T-helper 2 cell treated with Interferon-gamma antibody and Interleukin-4, amounts not matched to agents 5 μg/mL and 100 μg/mL, for 36 hours (primary cell): ENCODE data around the gene F8.
"Not testable (repeated sequence)": the region's sequence is repeated elsewhere in the genome, so short reads cannot be mapped to it uniquely, and the experiment has no call there.

Experiments
- DNase-seq: peaks from one replicate; pipeline ENCODE4 v3.0.0; 2021; ENCODE audit warnings: low spot score
- H3K27ac Mint-ChIP-seq: one replicate; pipeline ENCODE4 v1.8.0; 2021; ENCODE audit warnings: mild to moderate bottlenecking, mixed read lengths
- H3K27me3 Mint-ChIP-seq: one replicate; pipeline ENCODE4 v1.8.0; 2021; ENCODE audit warnings: low read depth, mixed read lengths
- H3K36me3 Mint-ChIP-seq: one replicate; pipeline ENCODE4 v1.8.0; 2021; ENCODE audit warnings: low read depth, mixed read lengths
- H3K4me1 Mint-ChIP-seq: one replicate; pipeline ENCODE4 v1.8.0; 2021; ENCODE audit warnings: low read depth, mixed read lengths
- H3K4me3 Mint-ChIP-seq: one replicate; pipeline ENCODE4 v1.8.0; 2022; ENCODE audit warnings: mild to moderate bottlenecking, moderate library complexity, mixed read lengths
- H3K9me3 Mint-ChIP-seq: one replicate; pipeline ENCODE4 v1.8.0; 2021; ENCODE audit warnings: mixed read lengths

F8 gene

DNA sequence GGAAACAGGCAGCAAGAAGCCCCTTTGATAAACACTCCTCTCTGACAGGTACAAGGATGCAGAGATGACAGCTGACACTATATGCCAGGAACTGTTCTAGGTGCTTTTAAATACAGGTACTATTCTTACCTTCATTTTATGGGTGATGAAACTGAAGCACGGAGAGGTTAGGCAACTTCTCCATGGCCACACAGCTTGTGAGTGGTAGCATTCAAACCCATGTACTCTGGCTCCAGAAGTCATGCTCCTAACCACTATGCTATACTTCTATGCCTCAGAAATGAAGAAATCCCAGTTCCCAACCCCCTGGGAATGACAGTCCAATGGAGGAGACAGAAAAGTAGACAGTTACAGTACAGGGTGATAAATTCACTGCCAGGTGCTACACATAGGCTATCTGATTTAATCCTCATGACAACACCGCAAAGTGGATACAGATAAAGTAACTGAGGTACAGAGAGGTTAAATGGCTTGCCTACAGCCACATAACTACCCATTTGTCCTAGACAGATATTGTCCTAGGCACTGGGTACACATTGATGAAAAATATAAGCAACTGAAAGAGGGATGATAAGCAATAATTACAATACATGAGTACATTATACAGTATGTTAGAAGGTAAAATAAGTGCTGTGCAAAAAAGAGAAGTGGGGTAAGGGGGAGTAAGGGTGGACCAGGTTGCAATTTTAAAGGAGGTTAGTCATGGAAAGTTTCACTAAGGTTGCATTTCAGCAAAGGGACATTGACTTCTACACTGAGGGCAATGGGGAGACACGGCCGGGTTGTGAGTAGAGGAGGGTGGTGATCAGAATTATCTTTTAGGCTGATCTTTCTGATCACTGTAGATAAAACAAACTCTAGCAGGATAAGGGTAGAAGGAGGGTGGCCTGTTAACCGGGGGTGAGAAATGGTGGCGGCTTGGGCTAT lies 1.6 kb upstream of the F8 start:
- DNase-seq, result no peak
- Mint-ChIP-seq H3K4me3 (peak overlapping the region; percentile 36), H3K27ac (peak overlapping the region; percentile 24)

GRCh38 chrX:155020591-155020990 lies 1.9 kb downstream of the F8 start:
- H3K27ac Mint-ChIP-seq, result no peak overlapping the region
- no peak for DNase-seq
- H3K36me3 Mint-ChIP-seq, result no peaks in the 10 kb centered on the region
- no peaks in the 10 kb centered on the region for H3K9me3 Mint-ChIP-seq
- H3K27me3 Mint-ChIP-seq, result peaks cover 25% of the 10 kb centered on the region
- no peak overlapping the region for H3K4me3 Mint-ChIP-seq
- H3K4me1 Mint-ChIP-seq, result peaks cover 4% of the 10 kb centered on the region

More for the DNA sequence above, 1.6 kb upstream of the F8 start:
- no peaks in the 10 kb centered on the region for H3K36me3 Mint-ChIP-seq
- peaks cover 23% of the 10 kb centered on the region for H3K27me3 Mint-ChIP-seq
- no peaks in the 10 kb centered on the region for H3K9me3 Mint-ChIP-seq
- peaks cover 15% of the 10 kb centered on the region for H3K4me1 Mint-ChIP-seq

DNA sequence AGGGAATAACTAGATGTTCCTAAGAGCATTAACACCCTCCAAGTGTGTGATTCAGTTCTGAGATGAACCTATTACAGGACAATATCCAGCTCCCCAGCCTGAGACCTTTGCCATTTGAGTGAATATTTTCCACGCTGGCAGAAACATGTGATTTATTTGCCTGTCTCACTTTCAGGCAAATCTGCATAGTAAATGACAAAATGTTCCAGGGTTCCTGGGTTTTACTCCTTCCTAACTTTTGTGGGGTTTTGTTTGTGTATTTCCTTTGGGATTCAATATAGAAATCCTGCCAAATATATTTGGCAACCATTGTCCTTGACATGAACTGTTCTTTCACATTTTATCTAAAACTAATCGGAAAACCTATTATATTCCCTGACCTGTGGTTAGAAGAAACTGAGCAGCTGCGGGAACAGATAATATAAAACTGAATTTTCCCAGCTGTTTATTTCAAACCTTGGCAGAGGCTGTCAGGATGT lies 12.5 kb downstream of the F8 start:
- Mint-ChIP-seq H3K27me3 (no peaks in the 10 kb centered on the region), H3K4me1 (no peaks in the 10 kb centered on the region), H3K4me3 (no peak overlapping the region), H3K27ac (no peak overlapping the region), H3K9me3 (no peaks in the 10 kb centered on the region), H3K36me3 (no peaks in the 10 kb centered on the region)
- DNase-seq, result no peak

DNA sequence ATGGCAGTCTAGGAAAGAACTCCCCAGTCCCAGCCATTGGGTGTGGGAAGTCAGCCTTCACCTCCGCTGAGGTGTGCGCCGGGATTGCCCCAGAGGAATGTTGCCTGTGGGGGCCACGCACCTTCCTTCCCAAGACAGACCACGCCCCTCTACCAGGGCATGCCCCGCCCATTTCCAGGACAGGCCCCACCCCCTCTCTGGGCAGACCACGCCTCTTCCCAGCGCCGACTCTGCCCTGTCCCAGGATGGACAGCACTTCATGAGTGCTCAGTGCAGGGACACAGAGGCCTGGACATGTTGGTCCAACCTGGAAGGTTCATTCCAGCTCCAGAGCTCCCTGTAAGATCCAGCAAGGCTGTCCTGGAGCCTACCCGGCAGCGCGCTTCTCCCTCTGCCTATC lies 13.9 kb downstream of the F8 start:
- H3K9me3 Mint-ChIP-seq, H3K4me1 Mint-ChIP-seq, DNase-seq, H3K4me3 Mint-ChIP-seq, H3K27ac Mint-ChIP-seq, H3K27me3 Mint-ChIP-seq, H3K36me3 Mint-ChIP-seq: not testable (repeated sequence)

DNA sequence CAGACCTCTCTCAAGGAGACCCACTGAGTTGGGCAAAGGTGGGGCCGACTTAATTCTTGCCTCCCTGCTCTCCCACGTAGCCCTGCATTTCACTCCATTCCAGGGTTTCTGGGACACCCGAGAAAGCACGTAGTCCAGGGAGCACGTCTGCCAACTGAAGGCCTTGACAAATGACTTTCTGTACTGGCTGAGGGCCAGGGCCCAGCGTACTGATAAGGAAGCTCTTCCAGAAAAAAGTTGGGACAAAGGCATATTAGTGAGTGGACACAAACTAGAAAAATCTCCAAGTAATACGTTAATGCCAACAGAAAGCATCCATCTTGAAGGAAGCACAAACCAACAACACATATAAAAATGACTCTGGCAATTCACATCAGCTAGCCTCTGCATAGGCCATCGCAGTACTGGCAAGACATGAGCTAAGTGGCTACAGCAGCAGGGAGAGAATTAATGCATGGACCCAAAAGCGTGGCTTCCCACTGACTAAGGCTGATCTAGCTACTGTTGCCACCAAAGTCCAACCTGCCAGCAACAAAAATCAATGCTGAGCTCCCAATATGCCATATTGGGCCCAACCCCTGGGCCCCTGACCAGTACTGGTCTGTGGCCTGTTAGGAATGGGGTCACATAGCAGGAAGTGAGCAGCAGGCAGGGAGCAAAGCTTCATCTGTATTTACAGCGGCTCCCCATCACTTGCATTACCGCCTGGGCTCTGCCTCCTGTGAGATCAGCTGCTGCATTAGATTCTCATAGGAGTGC lies 15.4 kb downstream of the F8 start:
- not testable (repeated sequence) for H3K9me3 Mint-ChIP-seq, H3K4me3 Mint-ChIP-seq, H3K27me3 Mint-ChIP-seq, DNase-seq, H3K36me3 Mint-ChIP-seq, H3K27ac Mint-ChIP-seq, H3K4me1 Mint-ChIP-seq

DNA sequence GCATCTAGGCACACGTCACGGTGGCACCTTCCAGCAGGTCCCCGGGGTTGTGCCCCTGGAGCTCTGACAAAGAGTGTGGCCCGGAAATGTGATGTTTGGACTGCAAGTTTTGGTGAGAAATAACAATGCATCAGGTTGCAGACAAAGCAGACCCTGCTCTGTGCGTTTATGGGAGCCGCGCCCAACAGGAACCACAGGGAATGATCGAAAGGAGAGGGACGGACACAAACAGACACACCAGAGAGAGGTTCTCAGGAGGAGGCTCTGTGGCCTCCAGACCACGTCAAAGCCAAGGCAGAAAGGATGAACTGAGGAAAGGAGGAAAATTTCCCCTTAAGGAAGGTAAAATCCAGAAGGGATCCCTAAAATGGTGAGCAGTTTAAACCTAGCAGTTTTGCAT lies 16.1 kb downstream of the F8 start:
- H3K27me3 Mint-ChIP-seq, H3K27ac Mint-ChIP-seq, DNase-seq, H3K4me1 Mint-ChIP-seq, H3K36me3 Mint-ChIP-seq, H3K4me3 Mint-ChIP-seq, H3K9me3 Mint-ChIP-seq: not testable (repeated sequence)

DNA sequence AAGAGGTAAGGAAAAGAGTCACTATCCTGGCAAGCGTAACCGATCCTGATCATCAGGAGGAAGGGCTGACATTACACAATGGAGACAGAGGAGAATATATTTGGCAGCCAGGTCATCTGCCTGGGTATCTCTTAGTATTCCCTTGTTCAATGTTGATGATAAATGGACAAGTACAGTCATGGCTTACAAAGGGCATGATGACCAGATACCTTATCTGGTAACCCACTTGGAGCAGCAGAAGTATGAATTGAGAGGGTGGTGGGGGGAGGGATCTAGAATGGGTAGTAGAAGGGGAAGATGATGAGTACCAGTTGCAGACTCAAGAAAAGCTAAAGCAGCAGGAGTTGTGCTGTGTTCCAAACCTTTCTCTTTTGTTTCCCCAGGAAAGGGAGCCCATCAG lies 17.3 kb downstream of the F8 start:
- no peak overlapping the region for H3K27ac Mint-ChIP-seq
- H3K9me3 Mint-ChIP-seq, result no peaks in the 10 kb centered on the region
- H3K4me3 Mint-ChIP-seq, result no peak overlapping the region
- H3K27me3 Mint-ChIP-seq, result no peaks in the 10 kb centered on the region
- DNase-seq, result no peak
- no peaks in the 10 kb centered on the region for H3K36me3 Mint-ChIP-seq
- no peaks in the 10 kb centered on the region for H3K4me1 Mint-ChIP-seq

GRCh38 chrX:155001873-155002272 lies 20.6 kb downstream of the F8 start:
- Mint-ChIP-seq H3K27ac (no peak overlapping the region), H3K36me3 (no peaks in the 10 kb centered on the region)
- DNase-seq, result no peak

GRCh38 chrX:155000841-155001240 lies 21.7 kb downstream of the F8 start:
- no peaks in the 10 kb centered on the region for H3K36me3 Mint-ChIP-seq
- no peaks in the 10 kb centered on the region for H3K9me3 Mint-ChIP-seq
- no peak for DNase-seq
- no peak overlapping the region for H3K27ac Mint-ChIP-seq
- H3K4me3 Mint-ChIP-seq, result no peak overlapping the region
- H3K4me1 Mint-ChIP-seq, result no peaks in the 10 kb centered on the region
- H3K27me3 Mint-ChIP-seq, result no peaks in the 10 kb centered on the region

More at GRCh38 chrX:155001873-155002272, 20.6 kb downstream of the F8 start:
- Mint-ChIP-seq H3K27me3 (no peaks in the 10 kb centered on the region), H3K4me3 (no peak overlapping the region), H3K4me1 (no peaks in the 10 kb centered on the region), H3K9me3 (no peaks in the 10 kb centered on the region)

- H3K4me3 Mint-ChIP-seq, result no peak overlapping the region
- no peak for DNase-seq
- no peaks in the 10 kb centered on the region for H3K9me3 Mint-ChIP-seq
- no peak overlapping the region for H3K27ac Mint-ChIP-seq
- H3K4me1 Mint-ChIP-seq, result no peaks in the 10 kb centered on the region
- H3K27me3 Mint-ChIP-seq, result no peaks in the 10 kb centered on the region
- H3K36me3 Mint-ChIP-seq, result no peaks in the 10 kb centered on the region
Measured at GRCh38 chrX:154998204-154998880, 24.2 kb downstream of the F8 start.

DNA sequence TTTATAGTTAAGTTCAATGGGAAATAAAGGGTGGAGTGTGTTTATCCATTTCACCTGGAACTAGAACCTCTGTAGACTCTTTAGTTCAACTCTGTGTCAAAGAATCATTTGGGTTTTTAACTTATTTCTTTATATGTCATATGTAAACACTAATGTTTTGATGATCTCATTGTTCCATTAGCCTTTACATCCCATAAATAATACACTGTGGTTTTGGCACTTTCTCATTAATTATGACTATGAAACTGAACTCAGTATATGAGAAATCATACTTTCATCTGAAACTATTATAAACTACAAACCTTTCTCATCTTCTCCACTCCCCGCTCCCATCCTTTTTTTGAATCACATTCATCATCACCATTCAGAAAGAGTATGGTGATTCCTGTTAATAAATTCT lies 31.0 kb downstream of the F8 start:
- Mint-ChIP-seq H3K9me3 (no peaks in the 10 kb centered on the region), H3K4me1 (no peaks in the 10 kb centered on the region), H3K27ac (no peak overlapping the region), H3K36me3 (no peaks in the 10 kb centered on the region), H3K4me3 (no peak overlapping the region), H3K27me3 (peaks cover 3% of the 10 kb centered on the region)
- no peak for DNase-seq

DNA sequence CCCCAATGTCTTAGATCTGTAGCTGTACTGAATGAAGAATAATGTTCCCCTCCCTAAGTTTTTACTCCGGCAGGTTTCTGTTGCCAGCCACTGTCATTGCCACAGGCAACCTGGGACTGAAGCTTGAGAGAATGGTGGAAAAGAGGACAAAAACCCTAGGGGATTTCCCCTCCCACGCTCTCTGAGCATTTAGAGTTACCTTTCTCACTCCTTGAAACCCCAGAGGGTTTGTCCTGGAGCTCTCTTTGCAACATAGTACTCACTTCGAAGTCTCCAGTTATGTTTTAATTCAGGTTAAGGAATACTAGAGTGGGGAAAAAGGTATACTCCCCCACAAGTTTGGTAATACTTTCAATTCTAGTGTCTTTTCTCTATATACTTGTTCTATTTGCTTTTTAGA lies 31.5 kb downstream of the F8 start:
- Mint-ChIP-seq H3K27me3 (peaks cover 3% of the 10 kb centered on the region), H3K27ac (no peak overlapping the region), H3K9me3 (no peaks in the 10 kb centered on the region), H3K4me1 (no peaks in the 10 kb centered on the region), H3K4me3 (no peak overlapping the region), H3K36me3 (no peaks in the 10 kb centered on the region)
- DNase-seq, result peak; percentile 4

DNA sequence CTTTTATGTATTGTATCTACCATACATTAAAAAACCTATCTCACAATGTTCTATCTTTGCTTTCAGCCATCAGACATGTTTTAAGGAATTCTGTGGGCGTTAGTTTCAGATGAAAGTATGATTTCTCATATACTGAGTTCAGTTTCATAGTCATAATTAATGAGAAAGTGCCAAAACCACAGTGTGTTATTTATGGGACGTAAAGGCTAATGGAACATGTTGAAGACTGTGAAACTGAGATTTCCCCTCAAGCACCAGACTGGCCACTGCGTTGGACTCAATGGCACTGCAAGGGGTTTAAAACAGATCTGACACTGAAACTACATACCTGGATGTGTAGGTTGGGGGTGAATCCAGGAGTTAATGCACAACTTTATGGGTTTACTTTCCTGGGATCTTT lies 32.0 kb downstream of the F8 start:
- Mint-ChIP-seq H3K4me3 (no peak overlapping the region), H3K9me3 (no peaks in the 10 kb centered on the region)

GRCh38 chrX:154988719-154989118 lies 33.8 kb downstream of the F8 start:
- Mint-ChIP-seq H3K4me1 (no peaks in the 10 kb centered on the region), H3K27ac (no peak overlapping the region), H3K9me3 (no peaks in the 10 kb centered on the region), H3K27me3 (peaks cover 3% of the 10 kb centered on the region), H3K36me3 (no peaks in the 10 kb centered on the region), H3K4me3 (no peak overlapping the region)
- no peak for DNase-seq

More for the DNA sequence above, 32.0 kb downstream of the F8 start:
- Mint-ChIP-seq H3K27me3 (peaks cover 3% of the 10 kb centered on the region), H3K4me1 (no peaks in the 10 kb centered on the region), H3K27ac (no peak overlapping the region), H3K36me3 (no peaks in the 10 kb centered on the region)
- DNase-seq, result no peak
